GM13976 (cell line): ENCODE results near the gene C1QA.

Experiments used
- DNase-seq: peaks from one replicate; pipeline ENCODE4 v3.0.0; 2012; ENCODE audit warnings: low spot score
- CTCF ChIP-seq: IDR thresholded peaks from 2 replicates; pipeline ENCODE4 v1.5.1; 2012; ENCODE audit warnings: borderline replicate concordance, mild to moderate bottlenecking; ENCODE audit not compliant: insufficient read depth; ENCODE audit errors: extremely low read depth, missing control alignments, control extremely low read depth
- in situ Hi-C: fragments of 300-500 bp; cut with MboI; formaldehyde crosslinking; loops from one replicate; pipeline ENCODE4 v1.12.0; 2022; ENCODE audit warnings: low sequenced_read_pairs, mixed read lengths, inconsistent platforms; ENCODE audit not compliant: unreplicated experiment

C1QA gene

GRCh38 chr1:22595108-22595507 lies 41.3 kb upstream of the C1QA start:
- in situ Hi-C loops = no loop called here
- DNase-seq = no peak
- no peak for TF ChIP-seq CTCF

- in situ Hi-C loops = no loop called here
- TF ChIP-seq CTCF = no peak
- no peak for DNase-seq
These were observed 39.0 kb upstream of the C1QA start for GRCh38 chr1:22597301-22597965.

- no peak for TF ChIP-seq CTCF
- no peak for DNase-seq
- in situ Hi-C loops = no loop called here
These were observed 38.4 kb upstream of the C1QA start for GRCh38 chr1:22597996-22598395.

GRCh38 chr1:22598736-22599135 lies 37.7 kb upstream of the C1QA start:
- in situ Hi-C loops = no loop called here
- TF ChIP-seq CTCF = no peak
- DNase-seq = no peak

GRCh38 chr1:22600071-22600816 lies 36.2 kb upstream of the C1QA start:
- TF ChIP-seq CTCF = no peak
- in situ Hi-C loops = no loop called here
- DNase-seq = no peak

GRCh38 chr1:22600817-22601605 lies 35.4 kb upstream of the C1QA start:
- no peak for DNase-seq
- in situ Hi-C loops = no loop called here
- no peak for TF ChIP-seq CTCF
